Vagina (tissue), 2 donors: ENCODE data around the gene FBXL17. TPM values are rescaled to one million over a fixed set of nuclear protein-coding genes. Genes with fewer than 3 reads are reported as not detected.
"Not testable (repeated sequence)": the region's sequence is repeated elsewhere in the genome, so short reads cannot be mapped to it uniquely, and the experiment has no call there.

Source experiments
- DNase-seq, 2 donors: peaks; one replicate each; pipeline ENCODE4 v3.0.0-alpha.2; 2017; ENCODE audit errors: extremely low spot score in 2 of 2
- H3K27ac ChIP-seq: fragments of 200-600 bp; sonication (generic); one replicate; pipeline ENCODE4 v1.5.1; 2019
- H3K27me3 ChIP-seq: fragments of 200-600 bp; sonication (generic); one replicate; pipeline ENCODE4 v1.5.1; 2019
- H3K36me3 ChIP-seq, 2 donors: fragments of 200-600 bp; sonication (generic); one replicate each; pipeline ENCODE4 v1.5.1; 2017 to 2019
- H3K4me1 ChIP-seq: fragments of 200-600 bp; sonication (generic); one replicate; pipeline ENCODE4 v1.5.1; 2019
- H3K4me3 ChIP-seq, 2 donors: fragments of 200-600 bp; sonication (generic); 1 replicate in 1 of 2; 2 replicates in 1 of 2; pipeline ENCODE4 v1.5.1; 2016 to 2019
- H3K9me3 ChIP-seq: fragments of 200-600 bp; sonication (generic); one replicate; pipeline ENCODE4 v1.5.1; 2019
- POLR2A ChIP-seq, 2 donors: fragments of 450-650 bp; IDR thresholded peaks; one replicate each; pipeline ENCODE4 v1.6.1; 2017; ENCODE audit warnings: antibody characterized with exemption in 2 of 2, mild to moderate bottlenecking in 2 of 2, moderate library complexity in 2 of 2
- POLR2AphosphoS5 ChIP-seq, 2 donors: sonication (generic); formaldehyde crosslinking; IDR thresholded peaks; one replicate each; pipeline ENCODE4 v1.9.0; 2017; ENCODE audit warnings: antibody characterized with exemption in 2 of 2, mild to moderate bottlenecking in 2 of 2, low read depth in 1 of 2; ENCODE audit not compliant: insufficient read depth in 1 of 2
- intact Hi-C: fragments of 100-400 bp; cut with DNase I; formaldehyde crosslinking; loops from one replicate; pipeline ENCODE4 v1.15.1; 2023
- total RNA-seq: library from RNA; depleted of rRNA; stranded (reverse); fragments of >200 nt; gene quantifications from one replicate; pipeline ENCODE4 v1.2.3, GENCODE V29; 2016
- TF ChIP-seq, protein P1 (sequence below), 3 experiments: fragments of 450-650 bp in 2 of 3; fragments of 200-600 bp in 1 of 3; sonication (generic) in 1 of 3; IDR thresholded peaks; one replicate each; pipeline ENCODE4 v1.5.1; 2017 to 2019; ENCODE audit warnings: antibody characterized with exemption in 3 of 3, mild to moderate bottlenecking in 2 of 3, moderate library complexity in 2 of 3

Gene FBXL17
- total RNA-seq, 1 donor from 2014 or later = 15.0 TPM

DNA sequence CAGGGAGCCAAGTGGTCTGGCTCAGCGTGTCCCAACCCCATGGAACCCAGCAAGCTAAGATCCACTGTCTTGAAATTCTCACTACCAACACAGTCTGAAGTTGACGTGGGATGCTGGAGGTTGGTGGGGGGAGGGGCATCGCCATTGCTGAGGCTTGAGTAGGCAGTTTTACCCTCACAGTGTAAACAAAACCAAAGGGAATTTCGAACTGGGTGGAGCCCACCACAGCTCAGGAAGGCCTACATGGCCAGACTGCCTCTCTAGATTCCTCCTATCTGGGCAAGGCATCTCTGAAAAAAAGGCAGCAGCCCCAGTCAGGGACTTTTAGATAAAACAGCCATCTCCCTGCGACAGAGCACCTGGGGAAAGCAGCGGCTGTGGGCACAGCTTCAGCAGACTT lies 17.1 kb upstream of the FBXL17 start:
- Histone ChIP-seq H3K4me3 (no peak overlapping the region), H3K9me3 (no peaks in the 10 kb centered on the region), H3K27me3 (no peaks in the 10 kb centered on the region), H3K4me1 (no peaks in the 10 kb centered on the region), H3K36me3 (no peaks in the 10 kb centered on the region), H3K27ac (no peak overlapping the region)
- intact Hi-C loops = no loop called here
- TF ChIP-seq, protein P1, sequence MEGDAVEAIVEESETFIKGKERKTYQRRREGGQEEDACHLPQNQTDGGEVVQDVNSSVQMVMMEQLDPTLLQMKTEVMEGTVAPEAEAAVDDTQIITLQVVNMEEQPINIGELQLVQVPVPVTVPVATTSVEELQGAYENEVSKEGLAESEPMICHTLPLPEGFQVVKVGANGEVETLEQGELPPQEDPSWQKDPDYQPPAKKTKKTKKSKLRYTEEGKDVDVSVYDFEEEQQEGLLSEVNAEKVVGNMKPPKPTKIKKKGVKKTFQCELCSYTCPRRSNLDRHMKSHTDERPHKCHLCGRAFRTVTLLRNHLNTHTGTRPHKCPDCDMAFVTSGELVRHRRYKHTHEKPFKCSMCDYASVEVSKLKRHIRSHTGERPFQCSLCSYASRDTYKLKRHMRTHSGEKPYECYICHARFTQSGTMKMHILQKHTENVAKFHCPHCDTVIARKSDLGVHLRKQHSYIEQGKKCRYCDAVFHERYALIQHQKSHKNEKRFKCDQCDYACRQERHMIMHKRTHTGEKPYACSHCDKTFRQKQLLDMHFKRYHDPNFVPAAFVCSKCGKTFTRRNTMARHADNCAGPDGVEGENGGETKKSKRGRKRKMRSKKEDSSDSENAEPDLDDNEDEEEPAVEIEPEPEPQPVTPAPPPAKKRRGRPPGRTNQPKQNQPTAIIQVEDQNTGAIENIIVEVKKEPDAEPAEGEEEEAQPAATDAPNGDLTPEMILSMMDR (IDR thresholded peaks at IDR 0.05) = no peak
- no peak for TF ChIP-seq POLR2A (IDR thresholded peaks at IDR 0.05)
- TF ChIP-seq POLR2AphosphoS5 (IDR thresholded peaks at IDR 0.05; ENCODE audit: insufficient read depth in 1 of 2, low read depth in 1 of 2) = no peak
- no peak for DNase-seq

DNA sequence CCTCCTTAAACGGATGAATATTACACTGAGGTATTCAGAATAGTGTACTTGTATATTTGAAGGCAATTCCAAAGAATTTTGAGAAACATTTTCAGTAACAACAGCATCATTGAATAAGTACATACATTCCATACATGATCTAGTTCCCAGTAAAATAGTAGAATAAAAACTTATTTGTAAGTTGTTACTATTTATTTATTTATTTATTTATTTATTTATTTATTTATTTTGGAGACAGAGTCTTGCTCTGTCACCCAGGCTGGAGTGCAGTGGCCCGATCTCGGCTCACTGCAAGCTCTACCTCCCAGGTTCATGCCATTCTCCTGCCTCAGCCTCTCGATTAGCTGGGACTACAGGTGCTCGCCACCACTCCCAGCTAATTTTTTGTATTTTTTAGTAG lies 14.9 kb upstream of the FBXL17 start:
- H3K4me3 ChIP-seq, H3K27ac ChIP-seq, DNase-seq, intact Hi-C loops, H3K27me3 ChIP-seq, H3K9me3 ChIP-seq, H3K36me3 ChIP-seq, H3K4me1 ChIP-seq: not testable (repeated sequence)

GRCh38 chr5:108387758-108388157 lies 5.9 kb upstream of the FBXL17 start:
- no peak for DNase-seq
- TF ChIP-seq, protein P1 (IDR thresholded peaks at IDR 0.05) = no peak
- no peak for TF ChIP-seq POLR2A (IDR thresholded peaks at IDR 0.05)
- H3K9me3 ChIP-seq = no peaks in the 10 kb centered on the region
- peaks cover 7% of the 10 kb centered on the region for H3K4me1 ChIP-seq
- no peak overlapping the region for H3K4me3 ChIP-seq
- H3K27ac ChIP-seq = no peak overlapping the region
- H3K36me3 ChIP-seq = no peaks in the 10 kb centered on the region
- intact Hi-C loops = loop anchor here (10.0 kb wide), 1 partner anchor 367 kb away; no protein-coding TSS in a partner anchor
- H3K27me3 ChIP-seq = no peaks in the 10 kb centered on the region

- Histone ChIP-seq H3K4me1 (peaks cover 11% of the 10 kb centered on the region), H3K4me3 (no peak overlapping the region), H3K27me3 (no peaks in the 10 kb centered on the region), H3K27ac (no peak overlapping the region), H3K9me3 (no peaks in the 10 kb centered on the region), H3K36me3 (no peaks in the 10 kb centered on the region)
- TF ChIP-seq POLR2AphosphoS5 (IDR thresholded peaks at IDR 0.05; ENCODE audit: insufficient read depth in 1 of 2, low read depth in 1 of 2) (no peak), POLR2A (IDR thresholded peaks at IDR 0.05) (no peak)
- TF ChIP-seq, protein P1 (IDR thresholded peaks at IDR 0.05) = no peak
- no peak for DNase-seq
- intact Hi-C loops = loop anchor here (10.0 kb wide), 1 partner anchor 368 kb away; no protein-coding TSS in a partner anchor
Observed at GRCh38 chr5:108386345-108387061, 4.6 kb upstream of the FBXL17 start.

GRCh38 chr5:108384741-108385140 lies 2.8 kb upstream of the FBXL17 start:
- H3K27me3 ChIP-seq = no peaks in the 10 kb centered on the region
- intact Hi-C loops = loop anchor here (10.0 kb wide), 1 partner anchor 370 kb away; no protein-coding TSS in a partner anchor

More at GRCh38 chr5:108384741-108385140, 2.8 kb upstream of the FBXL17 start:
- TF ChIP-seq POLR2AphosphoS5 (IDR thresholded peaks at IDR 0.05; ENCODE audit: insufficient read depth in 1 of 2, low read depth in 1 of 2) (no peak), POLR2A (IDR thresholded peaks at IDR 0.05) (no peak)
- TF ChIP-seq, protein P1 (IDR thresholded peaks at IDR 0.05) = no peak
- DNase-seq = no peak
- H3K27ac ChIP-seq = no peak overlapping the region
- peaks cover 18% of the 10 kb centered on the region for H3K4me1 ChIP-seq
- H3K4me3 ChIP-seq = no peak overlapping the region
- H3K9me3 ChIP-seq = no peaks in the 10 kb centered on the region
- H3K36me3 ChIP-seq = no peaks in the 10 kb centered on the region
